Right lobe of liver (tissue), 6 donors: ENCODE measurements around the gene CTNND2. TPM values are rescaled to one million over a fixed set of nuclear protein-coding genes. Genes with fewer than 3 reads are reported as not detected.
"Not testable (repeated sequence)": the region's sequence is repeated elsewhere in the genome, so short reads cannot be mapped to it uniquely, and the experiment has no call there.

Experiments
- ATAC-seq, 4 donors: fragments of 200-7000 bp; cut with Tn5 transposase; one replicate each; pipeline ENCODE4 v1.9.1; 2020; ENCODE audit warnings: mild to moderate bottlenecking in 4 of 4, moderate library complexity in 4 of 4
- DNase-seq, 3 donors: peaks; one replicate each; pipeline ENCODE4 v3.0.0-alpha.2; 2020
- H3K27ac ChIP-seq, 3 donors: fragments of 200-600 bp; one replicate each; pipeline ENCODE4 v1.8.0; 2022
- H3K27me3 ChIP-seq, 2 donors: fragments of 200-600 bp; one replicate each; pipeline ENCODE4 v1.8.0; 2022
- H3K36me3 ChIP-seq, 4 donors: fragments of 200-600 bp; sonication (generic) in 1 of 4; one replicate each; pipeline versions ENCODE4 v1.5.1 to v1.8.0; 2017 to 2022; ENCODE audit warnings: control low read depth in 1 of 4
- H3K4me1 ChIP-seq, 4 donors: fragments of 200-600 bp; sonication (generic) in 1 of 4; one replicate each; pipeline versions ENCODE4 v1.5.1 to v1.8.0; 2017 to 2022; ENCODE audit warnings: control low read depth in 1 of 4
- H3K4me3 ChIP-seq, 3 donors: fragments of 200-600 bp; one replicate each; pipeline ENCODE4 v1.8.0; 2022
- H3K9me3 ChIP-seq, 4 donors: fragments of 200-600 bp; sonication (generic) in 1 of 4; one replicate each; pipeline versions ENCODE4 v1.5.1 to v1.8.0; 2017 to 2022; ENCODE audit warnings: control low read depth in 1 of 4
- CTCF ChIP-seq, 4 donors: fragments of 200-600 bp in 3 of 4; fragments of 450-650 bp in 1 of 4; IDR thresholded peaks; one replicate each; pipeline versions ENCODE4 v1.5.1 to v1.8.0; 2016 to 2022; ENCODE audit warnings: antibody characterized with exemption in 4 of 4, mild to moderate bottlenecking in 2 of 4
- POLR2A ChIP-seq: fragments of 450-650 bp; IDR thresholded peaks from one replicate; pipeline ENCODE4 v1.6.1; 2017; ENCODE audit warnings: antibody characterized with exemption, mild to moderate bottlenecking
- WGBS: methylation state at CpG from one replicate; pipeline ENCODE4 v1.1.6; 2018; ENCODE audit warnings: low coverage, low lambda C conversion rate; ENCODE audit not compliant: insufficient coverage; ENCODE audit errors: missing lambda C conversion rate; 5-methylcytosine and 5-hydroxymethylcytosine counted together
- intact Hi-C, 2 donors: fragments of 100-400 bp; cut with DNase I; formaldehyde crosslinking; loops; one replicate each; pipeline versions ENCODE4 v1.11.2 to v1.14.1; 2022
- total RNA-seq, 6 experiments: library from RNA; depleted of rRNA in 2 of 6; stranded (reverse); fragments of >200 nt in 2 of 6; fragmentation: NEBNext Ultra II Directional in 3 of 6; extraction: Animal tissue kit (Norgen Biotek cat#: 25700) in 3 of 6; gene quantifications; one replicate each; pipeline versions ENCODE4 v1.1.0 to v1.2.4, GENCODE V29; 2016 to 2023
- donor health status: DM: no; HTN: yes; CAD: no.
- donor health status: DM: no; HTN: no; CAD: no.
- donor health status: DM: no; HTN: no; CAD: no.
- donor health status: DM: no; HTN: yes; CAD: no.
- donor health status: DM: no; HTN: yes; CAD: no.

Gene CTNND2
- total RNA-seq, 6 experiments from 2014 or later, result 0.06 to 1.5 (median 1.1) TPM

- peak overlapping the region in 1 of 3 donors; percentile 35 for H3K27ac ChIP-seq
- no peak overlapping the region for H3K4me3 ChIP-seq
- H3K4me1 ChIP-seq, result peaks cover 0 to 24% (median 2%) of the 10 kb centered on the region in 4 donors
- no peaks in the 10 kb centered on the region for H3K27me3 ChIP-seq
- intact Hi-C loops, result no loop called here
- DNase-seq (no peak), ATAC-seq (no peak)
- TF ChIP-seq CTCF (IDR thresholded peaks at IDR 0.05) (no peak), POLR2A (no peak)
- H3K36me3 ChIP-seq, result no peaks in the 10 kb centered on the region
- WGBS, result 70% methylated on average over 2 of the region's 4 CpGs
- no peaks in the 10 kb centered on the region for H3K9me3 ChIP-seq
Observed at GRCh38 chr5:11323761-11324160, 580.5 kb downstream of the CTNND2 start.

DNA sequence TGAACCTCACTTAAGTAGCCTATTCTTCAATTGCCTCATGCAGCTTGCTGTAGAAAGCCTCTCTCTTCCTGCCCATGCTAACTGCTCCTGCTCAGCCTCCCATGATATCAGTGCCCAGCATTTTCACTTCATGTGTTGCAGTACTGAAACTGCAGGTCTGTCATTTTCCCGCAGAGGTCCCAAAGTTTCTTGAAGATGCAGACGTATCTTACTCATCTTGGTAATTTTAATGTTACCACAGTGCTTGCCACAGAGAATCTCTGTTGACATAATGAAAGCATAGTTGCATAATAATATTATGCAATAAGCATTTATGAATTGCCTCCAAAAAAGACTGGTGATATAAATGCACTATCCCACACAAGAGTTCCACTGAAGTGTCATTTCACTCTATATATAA, 582.1 kb downstream of the CTNND2 start:
- DNase-seq (no peak), ATAC-seq (peak; percentile 60 to 79 (median 74))
- H3K4me3 ChIP-seq, result no peak overlapping the region
- intact Hi-C loops, result no loop called here
- H3K27ac ChIP-seq, result no peak overlapping the region
- no peak for TF ChIP-seq CTCF (IDR thresholded peaks at IDR 0.05)
- TF ChIP-seq POLR2A, result no peak
- no peaks in the 10 kb centered on the region for H3K27me3 ChIP-seq
- H3K4me1 ChIP-seq, result peaks cover 0 to 24% (median 2%) of the 10 kb centered on the region in 4 donors
- WGBS, result 28% methylated on average over 2 of the region's 2 CpGs
- H3K9me3 ChIP-seq, result no peaks in the 10 kb centered on the region
- H3K36me3 ChIP-seq, result no peaks in the 10 kb centered on the region

DNA sequence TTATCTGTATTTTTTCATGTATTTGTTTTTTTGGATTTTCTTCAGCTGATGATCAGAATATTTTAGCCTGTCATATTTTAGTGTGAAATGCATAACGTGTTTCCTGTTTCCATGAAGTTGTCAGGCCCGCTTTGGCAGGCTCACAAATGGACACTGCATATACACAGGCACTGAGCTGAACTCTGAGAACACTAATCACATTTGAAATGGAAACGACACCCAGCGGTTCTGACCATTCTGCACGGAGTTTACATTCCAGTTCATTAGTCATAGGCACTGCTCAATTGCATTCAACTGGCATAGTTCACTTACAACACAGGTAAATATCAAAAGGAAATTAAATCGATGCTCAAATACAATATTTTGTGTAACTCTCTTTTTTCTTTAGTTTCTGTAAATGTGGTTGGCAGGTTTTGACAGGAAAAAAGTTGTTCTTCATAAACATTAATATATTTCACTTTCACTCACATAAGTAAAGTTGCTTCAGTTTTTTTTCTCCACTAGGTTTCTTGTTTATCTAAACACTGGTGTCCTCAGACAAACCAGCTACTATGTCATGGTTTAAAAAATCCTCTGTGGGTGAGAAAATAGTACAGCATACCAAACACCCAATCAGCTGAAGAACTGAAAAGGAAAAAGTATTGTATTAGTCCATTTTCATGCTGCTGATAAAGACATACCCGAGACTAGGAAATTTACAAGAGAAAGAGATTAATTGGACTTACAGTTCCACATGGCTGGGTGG, 584.2 kb downstream of the CTNND2 start:
- H3K9me3 ChIP-seq, result no peaks in the 10 kb centered on the region
- H3K27me3 ChIP-seq, result no peaks in the 10 kb centered on the region
- ATAC-seq (peak in 2 of 4 donors; percentile 37 to 71), DNase-seq (no peak)
- H3K4me3 ChIP-seq, result no peak overlapping the region
- H3K27ac ChIP-seq, result no peak overlapping the region
- peaks cover 0 to 21% (median 2%) of the 10 kb centered on the region in 4 donors for H3K4me1 ChIP-seq
- WGBS, result 72% methylated on average over 7 of the region's 7 CpGs
- no peaks in the 10 kb centered on the region for H3K36me3 ChIP-seq
- TF ChIP-seq CTCF (IDR thresholded peaks at IDR 0.05) (no peak), POLR2A (no peak)
- intact Hi-C loops, result no loop called here

- H3K36me3 ChIP-seq, H3K27ac ChIP-seq, H3K4me1 ChIP-seq, ATAC-seq, H3K9me3 ChIP-seq, intact Hi-C loops, H3K4me3 ChIP-seq, H3K27me3 ChIP-seq, DNase-seq: not testable (repeated sequence)
- 70% methylated on average over 7 of the region's 7 CpGs for WGBS
Observed at GRCh38 chr5:11313694-11314093, 590.6 kb downstream of the CTNND2 start.

GRCh38 chr5:11311731-11312130, 592.5 kb downstream of the CTNND2 start:
- intact Hi-C loops, result no loop called here
- Histone ChIP-seq H3K4me1 (no peaks in the 10 kb centered on the region), H3K36me3 (no peaks in the 10 kb centered on the region), H3K27ac (no peak overlapping the region), H3K9me3 (no peaks in the 10 kb centered on the region), H3K4me3 (no peak overlapping the region), H3K27me3 (no peaks in the 10 kb centered on the region)
- WGBS, result 83% methylated on average over 3 of the region's 3 CpGs
- ATAC-seq (peak in 1 of 4 donors; percentile 23), DNase-seq (no peak)
- no peak for TF ChIP-seq CTCF (IDR thresholded peaks at IDR 0.05)
- no peak for TF ChIP-seq POLR2A
